ENCODE data around the gene GNG13. TPM values are rescaled to one million over a fixed set of nuclear protein-coding genes. Genes with fewer than 3 reads are reported as not detected.

GNG13 gene
- total and polyA plus RNA-seq, 12 donors = not detected

DNA sequence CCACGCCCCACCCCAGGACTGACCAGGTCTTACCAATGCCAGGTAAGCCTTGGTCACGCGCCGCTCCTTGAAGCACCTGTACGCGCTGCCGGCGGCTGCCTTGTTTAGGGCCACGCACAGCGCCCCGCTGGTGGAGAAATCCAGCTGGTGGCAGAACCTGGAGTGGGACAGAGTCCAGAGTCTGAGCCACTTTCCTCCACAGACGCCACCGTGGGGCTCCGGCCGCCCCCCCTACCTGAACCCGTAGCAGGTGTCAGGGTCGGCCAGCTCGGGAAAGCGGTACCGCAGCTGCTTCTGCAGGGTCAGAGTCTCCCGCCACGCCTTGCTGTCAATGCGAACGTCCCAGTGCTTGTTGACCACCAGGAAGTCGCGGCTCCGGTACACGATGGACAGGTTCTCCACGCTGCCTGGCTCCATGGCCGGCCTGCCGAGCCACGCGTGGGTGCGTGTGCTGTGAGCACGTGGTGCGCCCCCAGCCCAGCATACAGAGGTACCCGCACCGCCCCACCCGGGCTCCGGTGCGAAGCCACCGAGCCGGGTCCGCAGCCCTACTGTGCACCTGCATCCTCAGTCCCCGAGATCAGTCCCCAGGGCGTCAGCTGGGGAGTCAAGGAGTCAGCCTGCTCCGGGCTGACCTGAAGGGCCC lies 13.1 kb downstream of the GNG13 start:
- Histone ChIP-seq H3K27ac (peak overlapping the region in 2 of 5 donors; percentile 64 to 88), H3K9me3 (replicated peaks in 1 of 3) (no peaks in the 10 kb centered on the region), H3K36me3 (replicated peaks in 1 of 2) (peaks cover 0 to 11% of the 10 kb centered on the region in 2 donors), H3K27me3 (peaks cover 1% of the 10 kb centered on the region), H3K4me1 (replicated peaks in 1 of 2) (peaks cover 17 to 22% of the 10 kb centered on the region in 2 donors), H3K4me3 (peak overlapping the region; percentile 56 to 100 (median 91))
- DNase-seq = peak in 1 of 7 donors; percentile 36
- WGBS, 4 donors = 3 to 73% (median 35%) methylated on average over 7 to 47 of the region's 47 CpGs
- TF ChIP-seq, protein P1, sequence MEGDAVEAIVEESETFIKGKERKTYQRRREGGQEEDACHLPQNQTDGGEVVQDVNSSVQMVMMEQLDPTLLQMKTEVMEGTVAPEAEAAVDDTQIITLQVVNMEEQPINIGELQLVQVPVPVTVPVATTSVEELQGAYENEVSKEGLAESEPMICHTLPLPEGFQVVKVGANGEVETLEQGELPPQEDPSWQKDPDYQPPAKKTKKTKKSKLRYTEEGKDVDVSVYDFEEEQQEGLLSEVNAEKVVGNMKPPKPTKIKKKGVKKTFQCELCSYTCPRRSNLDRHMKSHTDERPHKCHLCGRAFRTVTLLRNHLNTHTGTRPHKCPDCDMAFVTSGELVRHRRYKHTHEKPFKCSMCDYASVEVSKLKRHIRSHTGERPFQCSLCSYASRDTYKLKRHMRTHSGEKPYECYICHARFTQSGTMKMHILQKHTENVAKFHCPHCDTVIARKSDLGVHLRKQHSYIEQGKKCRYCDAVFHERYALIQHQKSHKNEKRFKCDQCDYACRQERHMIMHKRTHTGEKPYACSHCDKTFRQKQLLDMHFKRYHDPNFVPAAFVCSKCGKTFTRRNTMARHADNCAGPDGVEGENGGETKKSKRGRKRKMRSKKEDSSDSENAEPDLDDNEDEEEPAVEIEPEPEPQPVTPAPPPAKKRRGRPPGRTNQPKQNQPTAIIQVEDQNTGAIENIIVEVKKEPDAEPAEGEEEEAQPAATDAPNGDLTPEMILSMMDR (IDR thresholded peaks at IDR 0.05) = no peak
- no peak for TF ChIP-seq POLR2A (IDR thresholded peaks at IDR 0.05)
- intact Hi-C loops (cut with DNase I) = loop anchor here in 1 of 2 donors (5.0 kb wide), 1 partner anchor 75 kb away; no protein-coding TSS in a partner anchor

DNA sequence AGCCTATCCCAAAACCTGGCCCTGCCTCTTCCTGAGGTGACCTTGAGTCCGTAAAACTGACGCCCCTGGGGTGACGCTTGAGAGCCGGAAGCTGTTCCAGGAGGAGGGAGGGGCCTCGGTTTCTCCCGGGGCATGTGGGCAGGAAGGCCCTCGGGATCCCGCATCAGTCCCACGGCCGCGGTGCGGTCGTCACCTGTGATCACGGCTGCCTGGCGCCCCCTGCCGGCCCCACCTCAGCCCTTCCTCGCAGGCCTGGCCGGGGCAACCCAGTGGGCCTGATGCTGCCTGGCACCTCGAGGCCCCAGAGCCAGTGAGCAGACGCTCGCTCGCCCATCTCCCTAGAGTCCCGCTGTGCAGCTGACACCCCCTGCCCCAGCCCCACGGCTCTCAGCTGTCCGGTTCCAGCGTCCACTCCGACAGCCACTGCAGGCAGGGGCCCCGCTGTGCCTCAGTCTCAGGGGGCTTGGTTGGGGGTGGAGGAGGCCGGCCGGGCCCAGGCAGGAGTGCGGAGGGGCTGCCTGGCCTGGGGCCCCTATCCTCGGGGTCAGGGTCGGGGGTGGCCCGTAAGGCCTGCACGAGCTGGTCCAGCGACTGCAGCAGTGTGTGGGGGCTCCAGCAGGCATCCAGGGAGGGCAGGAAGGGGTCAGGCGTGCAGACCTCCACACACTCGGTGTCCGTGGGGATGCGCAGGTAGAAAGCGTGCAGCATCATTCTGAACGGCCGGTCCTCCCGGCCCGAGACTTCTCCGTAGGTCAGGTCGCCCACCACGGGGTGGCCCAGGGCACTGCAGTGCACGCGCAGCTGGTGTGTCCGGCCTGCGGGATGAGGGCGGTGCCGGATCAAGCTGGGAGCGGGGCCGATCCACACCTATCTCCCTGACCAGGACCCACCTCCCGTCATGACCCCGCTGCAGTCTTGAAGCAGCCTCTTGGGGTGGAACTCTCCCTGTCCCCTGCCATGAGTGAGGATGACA lies 14.7 kb downstream of the GNG13 start:
- Histone ChIP-seq H3K27me3 (peaks cover 10% of the 10 kb centered on the region), H3K9me3 (replicated peaks in 1 of 3) (no peaks in the 10 kb centered on the region), H3K4me3 (no peak overlapping the region), H3K4me1 (replicated peaks in 1 of 2) (peaks cover 17 to 22% of the 10 kb centered on the region in 2 donors), H3K27ac (no peak overlapping the region), H3K36me3 (replicated peaks in 1 of 2) (peaks cover 0 to 11% of the 10 kb centered on the region in 2 donors)
- 15 to 78% (median 65%) methylated on average over 5 to 58 of the region's 58 CpGs for WGBS, 4 donors
- TF ChIP-seq, protein P1 (IDR thresholded peaks at IDR 0.05) = peak; percentile 28 to 77 (median 62)
- TF ChIP-seq POLR2A (IDR thresholded peaks at IDR 0.05) = no peak
- peak; percentile 60 to 83 (median 73) for DNase-seq
- intact Hi-C loops (cut with DNase I) = loop anchor here in 1 of 2 donors (5.0 kb wide), 1 partner anchor 74 kb away; no protein-coding TSS in a partner anchor

DNA sequence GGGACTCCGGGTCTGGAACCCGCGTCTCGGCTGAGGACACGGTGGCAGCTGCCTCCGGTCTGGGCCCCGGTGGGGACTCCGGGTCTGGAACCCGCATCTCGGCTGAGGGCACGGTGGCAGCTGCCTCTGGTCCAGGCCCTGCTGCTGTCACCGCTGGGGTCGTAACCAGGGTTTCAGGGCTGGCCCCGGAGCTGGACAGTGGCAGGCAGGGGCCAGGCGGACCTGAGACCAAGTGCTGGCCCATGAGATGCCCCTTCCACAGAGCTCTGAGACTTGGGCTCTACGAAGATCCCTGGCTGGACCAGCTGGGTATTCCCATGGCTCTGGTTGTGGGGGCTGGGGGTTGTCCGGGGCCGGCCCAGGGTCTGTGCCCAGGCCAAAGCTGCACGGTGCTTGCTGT lies 16.1 kb downstream of the GNG13 start:
- Histone ChIP-seq H3K9me3 (replicated peaks in 1 of 3) (no peaks in the 10 kb centered on the region), H3K27me3 (peaks cover 10% of the 10 kb centered on the region), H3K27ac (no peak overlapping the region), H3K4me1 (replicated peaks in 1 of 2) (peaks cover 17 to 22% of the 10 kb centered on the region in 2 donors), H3K36me3 (replicated peaks in 1 of 2) (peaks cover 0 to 11% of the 10 kb centered on the region in 2 donors), H3K4me3 (no peak overlapping the region)
- WGBS, 4 donors = 78 to 91% (median 90%) methylated on average over 8 to 19 of the region's 19 CpGs; no CpG with 5 or more reads in 1 of the 4 donors
- TF ChIP-seq, protein P1 (IDR thresholded peaks at IDR 0.05) = no peak
- TF ChIP-seq POLR2A (IDR thresholded peaks at IDR 0.05) = no peak
- no peak for DNase-seq
- intact Hi-C loops (cut with DNase I) = loop anchor here in 1 of 2 donors (5.0 kb wide), 1 partner anchor 77 kb away; the partner anchor contains the start of gene FBXL16

Data from adrenal gland (tissue), 12 donors.